GM12878 (cell line): Measurements from ENCODE around the gene GRIK3. TPM values are rescaled to one million over a fixed set of nuclear protein-coding genes. Genes with fewer than 3 reads are reported as not detected.

Source experiments
- ATAC-seq: fragments of 200-7000 bp; cut with Tn5 transposase; 3 replicates; pipeline ENCODE4 v1.9.1; 2020; ENCODE audit warnings: mild to moderate bottlenecking, moderate library complexity
- BruUV-seq: library from RNA; stranded (reverse); fragments of 400-500 nt; replicated peaks from 2 replicates; lab custom pipeline; 2021; lab: Mats Ljungman, UMichigan
- CTCF ChIA-PET: fragments of 300-600 bp; sonication (Branson Sonifier 250); formaldehyde crosslinking; extraction: SDS; loops from one replicate; lab custom pipeline; 2021; ENCODE audit warnings: inconsistent platforms; lab: Yijun Ruan, JAX
- POLR2A ChIA-PET: fragments of 350-600 bp; formaldehyde crosslinking; extraction: SDS; loops from one replicate; lab custom pipeline; 2021; ENCODE audit warnings: inconsistent platforms; lab: Charles Lee
- RAD21 ChIA-PET: fragments of 300-600 bp; sonication (Branson Sonifier 250); formaldehyde crosslinking; loops from one replicate; lab custom pipeline; 2023; ENCODE audit warnings: antibody characterized with exemption; ENCODE audit not compliant: unreplicated experiment; lab: Charles Lee
- SMC1A ChIA-PET: fragments of 300-600 bp; sonication (Branson Sonifier 250); formaldehyde crosslinking; loops from one replicate; lab custom pipeline; 2023; ENCODE audit not compliant: unreplicated experiment, uncharacterized antibody; lab: Charles Lee
- DNase-seq: peaks from one replicate; pipeline ENCODE4 v3.0.0-alpha.2; 2011; ENCODE audit warnings: low read depth, low spot score
- FAIRE-seq: peaks from 3 replicates; lab custom pipeline; 2011; peaks lifted over from hg19 to GRCh38; lab: Jason Lieb, UNC
- H2AFZ ChIP-seq: 2 replicates; pipeline ENCODE4 v1.6.0; 2011; ENCODE audit warnings: low read depth, low read length, control low read depth; ENCODE audit not compliant: control insufficient read depth
- H3K27ac ChIP-seq: 2 replicates; pipeline ENCODE4 v1.5.1; 2011; ENCODE audit warnings: control low read depth; ENCODE audit not compliant: control insufficient read depth, insufficient read depth
- H3K27me3 ChIP-seq, 2 experiments: replicated peaks in 1 of 2; 2 replicates each; pipeline versions ENCODE4 v1.6.0 to v1.6.1; 2011; ENCODE audit warnings: low read length in 1 of 2; ENCODE audit not compliant: control insufficient read depth in 2 of 2, insufficient read depth in 2 of 2
- H3K36me3 ChIP-seq, 2 experiments: 2 replicates each; pipeline ENCODE4 v1.5.1; 2011; ENCODE audit warnings: low read length in 1 of 2; ENCODE audit not compliant: control insufficient read depth in 2 of 2, insufficient read depth in 2 of 2
- H3K4me1 ChIP-seq: 2 replicates; pipeline ENCODE4 v1.6.1; 2011; ENCODE audit warnings: mild to moderate bottlenecking, low read length, moderate library complexity, mixed read lengths; ENCODE audit not compliant: control insufficient read depth, insufficient read depth
- H3K4me2 ChIP-seq: 2 replicates; pipeline ENCODE4 v1.6.0; 2011; ENCODE audit warnings: control low read depth; ENCODE audit not compliant: control insufficient read depth, insufficient read depth
- H3K4me3 ChIP-seq: fragments of 200-600 bp; sonication (generic); 2 replicates; pipeline ENCODE4 v1.5.1; 2016
- H3K79me2 ChIP-seq: 2 replicates; pipeline ENCODE4 v1.6.0; 2011; ENCODE audit warnings: low read length; ENCODE audit not compliant: control insufficient read depth, insufficient read depth
- H3K9ac ChIP-seq: 2 replicates; pipeline ENCODE4 v1.8.0; 2011; ENCODE audit warnings: low read length, control low read depth, mixed read lengths; ENCODE audit not compliant: control insufficient read depth, insufficient read depth
- H3K9me3 ChIP-seq: replicated peaks from 3 replicates; pipeline ENCODE4 v1.5.1; 2011; ENCODE audit warnings: mild to moderate bottlenecking, low read length; ENCODE audit not compliant: control insufficient read depth, insufficient read depth
- H4K20me1 ChIP-seq: 2 replicates; pipeline ENCODE4 v1.6.0; 2011; ENCODE audit not compliant: control insufficient read depth, insufficient read depth
- ATF2 ChIP-seq: IDR thresholded peaks from 2 replicates; pipeline ENCODE4 v1.6.1; 2012; ENCODE audit warnings: low read length, inconsistent platforms
- CHD1 ChIP-seq: IDR thresholded peaks from 2 replicates; pipeline ENCODE4 v1.6.1; 2012; ENCODE audit warnings: low read depth, low read length, improper control_type of control experiment
- FOXM1 ChIP-seq: IDR thresholded peaks from 2 replicates; pipeline ENCODE4 v1.6.1; 2012; ENCODE audit warnings: low read depth, mild to moderate bottlenecking, inconsistent platforms, low read length, moderate library complexity
- IKZF2 ChIP-seq, 2 experiments: fragments of 450-650 bp; IDR thresholded peaks; 2 replicates each; pipeline ENCODE4 v1.6.1; 2017; ENCODE audit warnings: mild to moderate bottlenecking in 2 of 2, moderate library complexity in 2 of 2
- MYB ChIP-seq: fragments of 150-350 bp; IDR thresholded peaks from 2 replicates; pipeline ENCODE4 v1.6.1; 2014; ENCODE audit warnings: mild to moderate bottlenecking, low read depth, low read length, borderline replicate concordance
- NFIC ChIP-seq: IDR thresholded peaks from 2 replicates; pipeline ENCODE4 v1.6.1; 2012; ENCODE audit warnings: low read depth, mild to moderate bottlenecking, inconsistent platforms, low read length, moderate library complexity
- NR2C1 ChIP-seq: fragments of 450-650 bp; IDR thresholded peaks from 2 replicates; pipeline ENCODE4 v1.6.1; 2017; ENCODE audit warnings: antibody characterized with exemption, mild to moderate bottlenecking, moderate library complexity
- PAX5 ChIP-seq: IDR thresholded peaks from 2 replicates; pipeline ENCODE4 v1.6.1; 2011; ENCODE audit warnings: low read depth, low read length, borderline replicate concordance
- POU2F2 ChIP-seq: IDR thresholded peaks from 3 replicates; pipeline ENCODE4 v1.6.1; 2011; ENCODE audit warnings: low read depth, mild to moderate bottlenecking, low read length, borderline replicate concordance
- RELA ChIP-seq: fragments of 450-650 bp; IDR thresholded peaks from 2 replicates; pipeline ENCODE4 v1.8.0; 2014; ENCODE audit warnings: borderline replicate concordance; ENCODE audit not compliant: partially characterized antibody
- ZNF622 ChIP-seq: fragments of 450-650 bp; IDR thresholded peaks from 2 replicates; pipeline ENCODE4 v1.6.1; 2017; ENCODE audit warnings: mild to moderate bottlenecking, inconsistent platforms
- ZNF687 ChIP-seq: fragments of 450-650 bp; IDR thresholded peaks from 2 replicates; pipeline ENCODE4 v1.6.1; 2017; ENCODE audit warnings: mild to moderate bottlenecking, moderate library complexity
- WGBS: methylation state at CpG from one replicate; pipeline ENCODE4 v1.1.6; 2016; ENCODE audit warnings: low lambda C conversion rate; ENCODE audit not compliant: insufficient replicate concordance, insufficient coverage; ENCODE audit errors: missing lambda C conversion rate; 5-methylcytosine and 5-hydroxymethylcytosine counted together
- in situ Hi-C: fragments of 300-500 bp; cut with MboI; formaldehyde crosslinking; loops from 9 replicates; pipeline ENCODE4 v1.14.3; 2018; ENCODE audit warnings: mixed read lengths
- intact Hi-C: fragments of 100-400 bp; cut with micrococcal nuclease; formaldehyde crosslinking; loops from one replicate; pipeline ENCODE4 v1.14.2; 2022; ENCODE audit not compliant: unreplicated experiment
- polyA plus RNA-seq, 11 experiments: library from polyadenylated mRNA; depleted of rRNA in 4 of 11; unstranded in 6 of 11; stranded (reverse) in 5 of 11; fragments of >200 nt; fragmentation: Nextera tagmentation in 4 of 11; fragmentation: Illumina TruSeq in 1 of 11; extraction: Ambion mirVana in 4 of 11; extraction: Trizol in 1 of 11; gene quantifications; 1 replicate in 1 of 11; 2 replicates in 10 of 11; pipeline versions ENCODE4 v1.2.1 to v1.2.3, GENCODE V29; 2011 to 2016; ENCODE audit warnings: inconsistent platforms in 2 of 11, missing spikeins in 2 of 11, low read depth in 1 of 11
- total RNA-seq, 4 experiments: library from RNA; depleted of rRNA in 3 of 4; stranded (reverse); fragments of >200 nt in 3 of 4; fragmentation: Illumina TruSeq in 1 of 4; extraction: Trizol in 1 of 4; gene quantifications; 2 replicates each; pipeline versions ENCODE4 v1.2.1 to v1.2.3, GENCODE V29; 2013 to 2021

The GRIK3 gene
- total and polyA plus RNA-seq, 10 of the 15 experiments (the other 5 are each of a cell fraction or from before 2014, with no cell fraction given): not detected

- in situ Hi-C loops (no loop called here), intact Hi-C loops (no loop called here)
- Histone ChIP-seq H3K9me3 (no peaks in the 10 kb centered on the region), H3K27me3 (no peaks in the 10 kb centered on the region), H3K36me3 (no peaks in the 10 kb centered on the region), H3K27ac (no peak overlapping the region), H3K9ac (no peak overlapping the region), H3K4me3 (no peak overlapping the region), H3K4me2 (no peak overlapping the region), H3K79me2 (no peaks in the 10 kb centered on the region), H2AFZ (no peak overlapping the region), H4K20me1 (no peaks in the 10 kb centered on the region; the same call in 1 of the 2 replicates), H3K4me1 (no peaks in the 10 kb centered on the region)
- DNase-seq (no peak), ATAC-seq (no peak), FAIRE-seq (no peak)
- ChIA-PET RAD21 (no interaction called here), CTCF (no interaction called here), SMC1A (no interaction called here), POLR2A (no interaction called here)
- 39% methylated on average over 12 of the region's 12 CpGs for WGBS
- BruUV-seq: no TSS peak
- TF ChIP-seq RELA: no peak
- no peak for TF ChIP-seq CHD1
- no peak for TF ChIP-seq ZNF622
- TF ChIP-seq NFIC: no peak
These were observed 92.2 kb downstream of the GRIK3 start for GRCh38 chr1:36942148-36942547.

- H3K9ac ChIP-seq: no peak overlapping the region
- H3K4me3 ChIP-seq: no peak overlapping the region
- no peak overlapping the region for H3K4me2 ChIP-seq
- SMC1A ChIA-PET: no interaction called here
- in situ Hi-C loops: no loop called here
- H3K27ac ChIP-seq: no peak overlapping the region
- no peaks in the 10 kb centered on the region for H3K4me1 ChIP-seq
- H3K36me3 ChIP-seq: no peaks in the 10 kb centered on the region
- H3K27me3 ChIP-seq: peaks cover 0 to 2% of the 10 kb centered on the region in 2 experiments; a peak in 1 of 4 replicates
- DNase-seq: no peak
- BruUV-seq: no TSS peak
- POLR2A ChIA-PET: no interaction called here
- RAD21 ChIA-PET: no interaction called here
- no peaks in the 10 kb centered on the region; the same call in 1 of the 2 replicates for H4K20me1 ChIP-seq
- WGBS: 0% methylated on average over 8 of the region's 8 CpGs
- H3K79me2 ChIP-seq: no peaks in the 10 kb centered on the region
- H3K9me3 ChIP-seq: no peaks in the 10 kb centered on the region
- no peak for ATAC-seq
- FAIRE-seq: no peak
- no peak overlapping the region for H2AFZ ChIP-seq
- intact Hi-C loops: no loop called here
- CTCF ChIA-PET: no interaction called here
- TF ChIP-seq NR2C1: no peak
- TF ChIP-seq ATF2: no peak
- TF ChIP-seq PAX5: no peak
- no peak for TF ChIP-seq FOXM1
- TF ChIP-seq ZNF687: no peak
- TF ChIP-seq IKZF2 (IDR thresholded peaks at IDR 0.05): no peak
- TF ChIP-seq POU2F2: no peak
- no peak for TF ChIP-seq MYB
These were observed 92.9 kb downstream of the GRIK3 start for GRCh38 chr1:36941316-36941978.
